ENCODE data around the gene PPFIA1. TPM values are rescaled to one million over a fixed set of nuclear protein-coding genes. Genes with fewer than 3 reads are reported as not detected.
"Not testable (repeated sequence)": the region's sequence is repeated elsewhere in the genome, so short reads cannot be mapped to it uniquely, and the experiment has no call there.

PPFIA1 gene
- total RNA-seq, 4 donors from 2014 or later: 50.9 to 57.9 (median 54.6) TPM

- no peak for TF ChIP-seq POLR2A (IDR thresholded peaks at IDR 0.05)
- TF ChIP-seq, protein P1, sequence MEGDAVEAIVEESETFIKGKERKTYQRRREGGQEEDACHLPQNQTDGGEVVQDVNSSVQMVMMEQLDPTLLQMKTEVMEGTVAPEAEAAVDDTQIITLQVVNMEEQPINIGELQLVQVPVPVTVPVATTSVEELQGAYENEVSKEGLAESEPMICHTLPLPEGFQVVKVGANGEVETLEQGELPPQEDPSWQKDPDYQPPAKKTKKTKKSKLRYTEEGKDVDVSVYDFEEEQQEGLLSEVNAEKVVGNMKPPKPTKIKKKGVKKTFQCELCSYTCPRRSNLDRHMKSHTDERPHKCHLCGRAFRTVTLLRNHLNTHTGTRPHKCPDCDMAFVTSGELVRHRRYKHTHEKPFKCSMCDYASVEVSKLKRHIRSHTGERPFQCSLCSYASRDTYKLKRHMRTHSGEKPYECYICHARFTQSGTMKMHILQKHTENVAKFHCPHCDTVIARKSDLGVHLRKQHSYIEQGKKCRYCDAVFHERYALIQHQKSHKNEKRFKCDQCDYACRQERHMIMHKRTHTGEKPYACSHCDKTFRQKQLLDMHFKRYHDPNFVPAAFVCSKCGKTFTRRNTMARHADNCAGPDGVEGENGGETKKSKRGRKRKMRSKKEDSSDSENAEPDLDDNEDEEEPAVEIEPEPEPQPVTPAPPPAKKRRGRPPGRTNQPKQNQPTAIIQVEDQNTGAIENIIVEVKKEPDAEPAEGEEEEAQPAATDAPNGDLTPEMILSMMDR (IDR thresholded peaks at IDR 0.05): no peak
- intact Hi-C loops (cut with DNase I): no loop called here
- no peak for DNase-seq
- H3K9me3 ChIP-seq: no peaks in the 10 kb centered on the region
- no peaks in the 10 kb centered on the region for H3K27me3 ChIP-seq
- no peak overlapping the region for H3K4me3 ChIP-seq (replicated peaks in 1 of 3)
- peaks cover 34 to 35% of the 10 kb centered on the region in 2 donors for H3K4me1 ChIP-seq
- H3K36me3 ChIP-seq: peaks cover 28% of the 10 kb centered on the region in 2 donors
- 87 to 90% methylated on average over 4 of the region's 4 CpGs for WGBS, 2 donors
- no peak overlapping the region for H3K27ac ChIP-seq
Measured at GRCh38 chr11:70328556-70328955, 58.1 kb downstream of the PPFIA1 start.

DNA sequence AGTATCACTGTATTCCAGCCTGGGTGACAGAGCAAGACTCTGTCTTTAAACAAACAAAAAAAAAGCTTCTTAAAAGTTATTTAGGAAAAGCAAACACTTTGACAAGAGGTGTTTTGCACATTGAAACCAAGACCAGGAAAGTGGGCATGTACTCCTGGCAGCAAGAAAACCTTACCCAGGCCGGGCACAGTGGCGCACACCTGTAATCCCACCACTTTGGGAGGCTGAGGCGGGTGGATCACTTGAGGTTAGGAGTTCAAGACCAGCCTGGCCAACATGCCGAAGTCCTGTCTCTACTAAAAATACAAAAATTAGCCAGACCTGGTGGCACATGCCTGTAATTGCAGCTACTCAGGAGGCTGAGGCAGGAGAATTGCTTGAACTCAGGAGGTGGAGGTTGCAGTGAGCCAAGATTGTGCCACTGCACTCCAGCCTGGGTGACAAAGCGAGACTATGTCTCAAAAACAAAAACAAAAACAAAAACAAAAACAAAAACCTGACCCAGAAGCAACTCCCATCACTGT, 60.9 kb downstream of the PPFIA1 start:
- DNase-seq; H3K9me3 ChIP-seq; intact Hi-C loops (cut with DNase I); H3K27me3 ChIP-seq; H3K27ac ChIP-seq; H3K4me1 ChIP-seq; H3K4me3 ChIP-seq (replicated peaks in 1 of 3): not testable (repeated sequence)
- H3K36me3 ChIP-seq: peaks cover 37 to 56% of the 10 kb centered on the region in 2 donors
- WGBS, 2 donors: 83 to 92% methylated on average over 5 of the region's 5 CpGs

DNA sequence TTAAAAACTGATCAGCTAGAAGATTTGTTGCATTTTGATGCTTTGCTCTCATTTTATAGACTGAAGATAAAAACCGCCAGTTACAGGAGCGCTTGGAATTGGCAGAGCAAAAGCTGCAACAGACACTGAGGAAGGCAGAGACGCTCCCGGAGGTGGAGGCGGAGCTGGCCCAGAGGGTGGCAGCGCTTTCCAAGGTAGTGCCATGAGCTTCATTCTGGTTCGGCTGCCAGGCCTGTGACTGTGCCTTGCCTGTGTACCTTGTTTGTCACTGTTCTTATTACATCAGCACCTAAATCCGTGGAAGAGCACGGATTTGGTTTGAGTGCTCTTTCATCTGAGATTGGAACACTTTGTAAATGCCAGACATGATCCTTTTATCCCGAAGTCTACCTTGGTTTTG, 61.4 kb downstream of the PPFIA1 start:
- no peak overlapping the region for H3K4me3 ChIP-seq (replicated peaks in 1 of 3)
- no peaks in the 10 kb centered on the region for H3K27me3 ChIP-seq
- peaks cover 37 to 60% of the 10 kb centered on the region in 2 donors for H3K36me3 ChIP-seq
- intact Hi-C loops (cut with DNase I): no loop called here
- WGBS, 2 donors: 94 to 96% methylated on average over 10 of the region's 10 CpGs
- TF ChIP-seq POLR2A (IDR thresholded peaks at IDR 0.05): no peak
- TF ChIP-seq, protein P1 (IDR thresholded peaks at IDR 0.05): no peak
- DNase-seq: no peak
- peaks cover under 1 to 5% of the 10 kb centered on the region in 2 donors for H3K4me1 ChIP-seq
- no peak overlapping the region for H3K27ac ChIP-seq
- H3K9me3 ChIP-seq: no peaks in the 10 kb centered on the region

DNA sequence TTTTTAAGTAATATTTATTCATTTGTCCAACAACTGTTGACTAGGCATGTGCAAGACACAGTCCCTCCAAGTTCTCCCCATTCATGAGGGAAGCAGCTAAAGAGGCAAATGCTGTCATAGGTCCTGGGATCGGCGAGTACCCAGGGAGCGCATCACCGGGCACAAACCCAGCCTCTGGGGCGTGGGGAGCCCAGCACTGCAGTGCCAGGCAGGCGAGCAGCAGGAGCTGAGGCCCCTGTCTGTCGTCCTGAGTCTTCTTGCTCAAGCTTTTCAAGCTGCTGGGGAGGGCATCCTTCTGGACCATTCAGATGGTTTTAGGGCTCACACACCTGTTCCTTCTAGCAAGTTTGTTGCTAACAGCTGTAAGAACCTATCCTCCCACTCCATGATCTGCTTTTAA, 62.1 kb downstream of the PPFIA1 start:
- Histone ChIP-seq H3K27me3 (no peaks in the 10 kb centered on the region), H3K36me3 (peaks cover 37 to 65% of the 10 kb centered on the region in 2 donors), H3K4me3 (replicated peaks in 1 of 3) (no peak overlapping the region), H3K27ac (no peak overlapping the region), H3K9me3 (no peaks in the 10 kb centered on the region), H3K4me1 (no peaks in the 10 kb centered on the region)
- intact Hi-C loops (cut with DNase I): no loop called here
- TF ChIP-seq, protein P1 (IDR thresholded peaks at IDR 0.05): no peak
- TF ChIP-seq POLR2A (IDR thresholded peaks at IDR 0.05): no peak
- DNase-seq: no peak
- WGBS, 2 donors: 90 to 97% methylated on average over 7 of the region's 7 CpGs

DNA sequence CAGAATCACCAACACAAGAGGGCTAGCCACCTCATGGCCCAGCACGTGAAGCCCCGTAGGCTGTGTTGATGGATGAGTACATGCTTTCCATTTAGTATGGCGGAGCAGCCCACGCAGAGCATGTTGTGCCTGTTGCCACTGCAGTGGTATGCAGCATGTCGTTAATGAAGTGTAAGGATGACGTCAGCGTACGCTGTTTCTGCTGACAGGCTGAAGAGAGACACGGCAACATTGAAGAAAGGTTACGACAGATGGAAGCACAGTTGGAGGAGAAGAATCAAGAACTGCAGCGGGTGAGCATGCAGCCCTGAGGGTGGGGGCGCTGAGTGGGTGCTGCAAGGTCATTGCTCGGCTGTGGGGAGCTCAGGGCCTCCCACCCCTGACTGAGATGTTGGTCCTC, 62.8 kb downstream of the PPFIA1 start:
- intact Hi-C loops (cut with DNase I): no loop called here
- no peak for DNase-seq
- no peaks in the 10 kb centered on the region for H3K4me1 ChIP-seq
- whole genome bisulfite sequencing, 2 donors: 95% methylated on average over 13 of the region's 13 CpGs
- no peak overlapping the region for H3K27ac ChIP-seq
- H3K4me3 ChIP-seq (replicated peaks in 1 of 3): no peak overlapping the region
- TF ChIP-seq, protein P1 (IDR thresholded peaks at IDR 0.05): no peak
- TF ChIP-seq POLR2A (IDR thresholded peaks at IDR 0.05): no peak
- H3K9me3 ChIP-seq: no peaks in the 10 kb centered on the region
- no peaks in the 10 kb centered on the region for H3K27me3 ChIP-seq
- peaks cover 36 to 68% of the 10 kb centered on the region in 2 donors for H3K36me3 ChIP-seq
